HepG2 (cell line): ENCODE measurements around the gene ADGRL3.

Experiments used
- BCL6 ChIP-seq: IDR thresholded peaks from 2 replicates; pipeline ENCODE4 v1.6.1; 2016; ENCODE audit warnings: missing genetic modification reagents, missing compliant biosample characterization
- EHMT2 ChIP-seq: fragments of 200-600 bp; sonication (generic); IDR thresholded peaks from 2 replicates; pipeline ENCODE4 v1.7.0; 2017; ENCODE audit warnings: antibody characterized with exemption, low read depth, low read length, borderline replicate concordance
- EZH2 ChIP-seq: conservative IDR thresholded peaks from 2 replicates; pipeline ENCODE4 v1.6.1; 2012; ENCODE audit warnings: mild to moderate bottlenecking, low read depth, low read length, moderate library complexity
- FOSL1 ChIP-seq: sonication (generic); formaldehyde crosslinking; IDR thresholded peaks from 2 replicates; pipeline ENCODE4 v1.9.0; 2021; ENCODE audit warnings: missing genetic modification reagents, borderline replicate concordance
- FOXP1 ChIP-seq, 2 experiments: fragments of 450-650 bp in 1 of 2; IDR thresholded peaks; 2 replicates each; pipeline ENCODE4 v1.6.1; 2017 to 2018; ENCODE audit warnings: antibody characterized with exemption in 1 of 2
- NFYB ChIP-seq: sonication (generic); formaldehyde crosslinking; IDR thresholded peaks from 2 replicates; pipeline ENCODE4 v1.4.0; 2020; ENCODE audit warnings: missing genetic modification reagents
- POLR2AphosphoS5 ChIP-seq: IDR thresholded peaks from 2 replicates; pipeline ENCODE4 v1.6.1; 2012; ENCODE audit warnings: low read depth, low read length
- PREB ChIP-seq: sonication (generic); formaldehyde crosslinking; IDR thresholded peaks from 2 replicates; pipeline ENCODE4 v1.4.0; 2020; ENCODE audit warnings: missing genetic modification reagents
- SUZ12 ChIP-seq: fragments of 150-350 bp; IDR thresholded peaks from 2 replicates; pipeline ENCODE4 v1.6.1; 2014; ENCODE audit warnings: low read depth, low read length
- TRIM24 ChIP-seq: sonication (generic); formaldehyde crosslinking; IDR thresholded peaks from 2 replicates; pipeline ENCODE4 v1.8.0; 2022; ENCODE audit warnings: mild to moderate bottlenecking, missing genetic modification reagents
- ZNF280B ChIP-seq: sonication (generic); formaldehyde crosslinking; IDR thresholded peaks from 2 replicates; pipeline ENCODE4 v1.5.0; 2020; ENCODE audit warnings: missing genetic modification reagents, mild to moderate bottlenecking, borderline replicate concordance

- TF ChIP-seq EHMT2 (no peak), PREB (CRISPR knock-in tag) (no peak), SUZ12 (no peak), EZH2 (no peak), FOXP1 (IDR thresholded peaks at IDR 0.05) (no peak), FOXP1 (CRISPR knock-in tag; IDR thresholded peaks at IDR 0.05) (no peak), BCL6 (no peak), ZNF280B (CRISPR knock-in tag) (no peak), TRIM24 (no peak), FOSL1 (CRISPR knock-in tag) (no peak), POLR2AphosphoS5 (no peak), NFYB (CRISPR knock-in tag) (no peak)
These were observed 92.2 kb downstream of the ADGRL3 start for GRCh38 chr4:61292322-61292721.
